Hippocampal formation (tissue), 2 donors: ENCODE results near the gene LHFPL2.

Experiments
- DNase-seq, 2 donors: peaks; one replicate each; lab custom pipeline; 2025; lab: John Stamatoyannopoulos, UW

Gene LHFPL2

GRCh38 chr5:78544561-78545201 lies 103.9 kb downstream of the LHFPL2 start:
- DNase-seq, result no peak

DNA sequence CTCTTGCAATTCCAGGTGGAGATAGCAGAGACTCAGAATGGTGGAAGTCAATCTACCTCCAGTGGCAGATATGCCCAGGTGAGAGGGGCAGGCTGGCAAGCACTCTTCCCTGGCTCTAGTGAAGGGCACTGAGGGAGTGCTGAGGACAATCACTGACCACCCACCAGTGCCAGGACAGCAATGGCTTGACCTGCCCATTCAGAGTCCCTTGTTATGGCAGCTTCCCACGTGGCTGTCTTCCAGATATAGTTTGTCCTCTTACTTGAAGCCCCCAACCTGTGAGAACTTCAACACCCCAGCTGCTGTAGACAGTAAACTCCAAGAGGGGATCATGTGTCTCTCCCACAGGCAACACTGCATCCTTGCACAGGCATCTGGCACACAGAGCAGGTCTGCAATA lies 104.7 kb downstream of the LHFPL2 start:
- DNase-seq, result no peak

GRCh38 chr5:78543292-78543691 lies 105.3 kb downstream of the LHFPL2 start:
- DNase-seq, result no peak

GRCh38 chr5:78542321-78542840 lies 106.2 kb downstream of the LHFPL2 start:
- no peak for DNase-seq

- DNase-seq, result no peak
Observed at GRCh38 chr5:78541086-78541654, 107.4 kb downstream of the LHFPL2 start.

DNA sequence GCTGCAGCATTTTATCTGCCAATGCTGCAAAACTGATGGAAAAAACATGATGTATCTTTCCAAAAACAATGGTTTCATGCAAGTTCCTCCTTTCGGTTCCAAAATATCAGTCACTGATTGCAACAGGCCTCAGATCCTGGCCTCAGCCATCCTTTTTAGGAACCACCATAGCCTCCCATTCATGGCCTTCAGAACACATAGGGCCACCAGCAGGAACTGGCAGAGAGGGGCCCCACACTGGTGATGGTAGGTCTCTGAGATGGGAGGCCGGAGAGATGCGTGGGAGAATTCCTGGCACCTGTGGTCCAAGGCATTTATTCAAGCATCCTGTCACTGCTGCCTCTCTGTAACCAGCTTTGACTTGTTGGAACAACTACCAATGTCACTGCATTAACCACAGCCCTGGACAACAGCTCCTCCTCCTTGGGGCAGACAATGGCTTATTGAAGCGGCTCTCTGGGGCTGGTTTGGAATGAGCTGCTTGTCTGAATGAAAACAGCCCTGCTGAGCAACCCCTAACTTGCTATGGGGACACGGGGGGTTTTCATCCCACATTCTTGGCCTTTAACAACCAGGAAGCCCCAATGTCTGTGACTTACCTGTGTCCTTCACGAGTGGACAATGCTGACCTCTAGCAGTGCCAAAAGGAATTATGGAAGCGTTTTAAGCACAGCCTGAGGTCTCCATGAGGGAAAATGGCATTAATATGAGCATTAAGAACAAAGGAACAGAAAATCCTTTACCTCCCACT lies 108.1 kb downstream of the LHFPL2 start:
- DNase-seq, result peak; percentile 77 to 82

GRCh38 chr5:78538240-78538850 lies 110.2 kb downstream of the LHFPL2 start:
- no peak for DNase-seq

DNA sequence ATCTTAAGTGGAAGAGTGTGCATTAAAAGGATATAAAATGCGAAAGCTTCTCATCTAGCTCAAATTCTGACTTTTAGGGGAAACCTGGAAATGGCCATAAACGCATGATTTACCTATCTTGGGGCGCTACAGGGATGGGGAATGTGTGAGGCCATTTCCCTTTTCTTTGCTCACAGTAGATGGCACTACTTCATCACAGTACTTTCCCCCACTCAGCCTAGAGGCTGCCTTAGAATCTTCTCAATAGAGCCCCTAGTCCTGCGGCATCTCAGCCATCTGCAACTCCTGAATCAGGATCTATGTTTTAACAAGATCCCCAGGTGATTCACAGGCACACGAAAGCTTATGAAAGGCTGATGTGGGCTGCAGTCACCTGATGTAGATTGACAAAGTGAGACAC lies 110.8 kb downstream of the LHFPL2 start:
- peak; percentile 9 to 85 for DNase-seq

DNA sequence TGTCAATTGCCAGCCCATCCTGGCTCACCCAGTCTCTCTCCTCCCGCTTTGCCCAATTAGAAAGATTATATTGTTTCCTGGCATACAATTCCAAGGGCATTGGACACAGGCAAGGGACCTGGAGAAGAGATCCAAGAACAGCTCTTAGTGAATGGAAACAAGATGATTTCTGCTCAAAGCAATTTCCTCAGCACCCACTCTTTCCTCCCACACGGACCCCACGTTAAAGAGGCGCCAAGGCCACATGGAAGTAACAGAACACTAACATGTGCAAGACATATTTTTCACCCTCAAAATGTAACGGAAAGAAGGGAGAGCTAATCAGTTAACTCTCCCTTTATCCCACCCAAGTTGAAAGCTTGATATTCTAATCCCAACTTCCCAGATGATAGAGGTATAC lies 111.2 kb downstream of the LHFPL2 start:
- no peak for DNase-seq

GRCh38 chr5:78536661-78537196 lies 111.8 kb downstream of the LHFPL2 start:
- DNase-seq, result no peak

- no peak for DNase-seq
Observed at GRCh38 chr5:78534905-78535200, 113.7 kb downstream of the LHFPL2 start.

- no peak for DNase-seq
Observed at GRCh38 chr5:78534148-78534904, 114.2 kb downstream of the LHFPL2 start.

DNA sequence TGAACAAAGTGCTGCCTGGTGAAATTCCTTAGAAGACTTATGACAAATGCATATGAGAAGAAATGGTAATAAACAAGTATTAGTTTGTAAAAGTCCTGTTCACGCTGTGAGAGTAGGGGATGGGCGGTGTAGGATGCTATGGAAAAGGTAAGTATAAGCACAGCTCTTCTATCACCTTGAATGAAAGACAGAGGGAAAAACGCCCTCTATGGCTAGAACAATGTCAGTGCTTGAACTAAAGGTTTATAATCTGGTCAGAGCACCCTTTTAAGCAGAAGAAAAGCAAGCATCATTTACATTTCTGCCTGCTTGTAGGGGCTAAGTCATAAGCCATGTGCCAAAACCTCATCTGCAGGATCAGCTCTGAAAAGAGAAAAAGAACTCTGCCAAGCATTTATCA lies 115.2 kb downstream of the LHFPL2 start:
- peak in 1 of 2 donors; percentile 21 for DNase-seq

DNA sequence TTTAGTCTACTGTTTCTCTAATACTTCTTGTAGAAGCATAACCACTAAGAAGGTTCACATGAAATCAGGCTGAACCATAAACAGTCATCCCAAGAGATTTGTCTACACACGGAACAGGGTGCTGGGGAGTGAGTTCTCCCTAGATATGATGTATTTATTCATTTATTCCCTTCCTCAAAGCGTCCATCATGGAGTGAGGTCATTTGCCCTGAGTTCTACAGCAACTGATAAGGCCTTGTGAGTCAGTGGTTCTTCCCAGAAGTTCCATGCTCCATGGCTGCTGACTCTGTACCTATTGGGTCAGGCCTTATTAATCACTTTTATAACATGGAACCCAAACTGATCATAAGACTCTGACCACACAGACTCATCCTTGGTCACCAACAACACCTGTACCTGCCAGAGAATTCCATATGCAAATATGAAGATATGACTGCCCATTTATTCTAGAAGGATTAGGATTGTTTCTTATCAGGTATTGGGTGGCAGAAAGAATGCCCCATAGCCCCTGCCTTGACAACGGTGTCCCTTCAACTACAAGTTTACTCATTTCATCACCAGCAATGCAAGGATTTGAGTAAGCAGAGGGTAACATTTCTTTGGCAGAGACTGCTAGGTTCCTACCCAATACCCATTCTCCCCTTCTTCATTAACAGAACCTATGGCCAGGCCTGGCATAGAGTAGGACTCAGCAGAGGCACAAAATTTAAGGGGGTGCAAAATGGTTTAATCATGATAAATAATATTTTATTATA lies 118.1 kb downstream of the LHFPL2 start:
- DNase-seq, result no peak

GRCh38 chr5:78527925-78528324 lies 120.6 kb downstream of the LHFPL2 start:
- DNase-seq, result no peak

- no peak for DNase-seq
Observed at GRCh38 chr5:78527054-78527859, 121.3 kb downstream of the LHFPL2 start.

GRCh38 chr5:78526049-78526525 lies 122.5 kb downstream of the LHFPL2 start:
- no peak for DNase-seq

GRCh38 chr5:78523314-78524193 lies 125.0 kb downstream of the LHFPL2 start:
- DNase-seq, result no peak
